ENCODE results near the gene TMPRSS9. TPM values are rescaled to one million over a fixed set of nuclear protein-coding genes. Genes with fewer than 3 reads are reported as not detected.

The TMPRSS9 gene
- total and polyA plus RNA-seq, 2 of the 13 experiments (the other 11 are each of a cell fraction or from before 2014, with no cell fraction given), result 2.5 to 5.2 TPM

DNA sequence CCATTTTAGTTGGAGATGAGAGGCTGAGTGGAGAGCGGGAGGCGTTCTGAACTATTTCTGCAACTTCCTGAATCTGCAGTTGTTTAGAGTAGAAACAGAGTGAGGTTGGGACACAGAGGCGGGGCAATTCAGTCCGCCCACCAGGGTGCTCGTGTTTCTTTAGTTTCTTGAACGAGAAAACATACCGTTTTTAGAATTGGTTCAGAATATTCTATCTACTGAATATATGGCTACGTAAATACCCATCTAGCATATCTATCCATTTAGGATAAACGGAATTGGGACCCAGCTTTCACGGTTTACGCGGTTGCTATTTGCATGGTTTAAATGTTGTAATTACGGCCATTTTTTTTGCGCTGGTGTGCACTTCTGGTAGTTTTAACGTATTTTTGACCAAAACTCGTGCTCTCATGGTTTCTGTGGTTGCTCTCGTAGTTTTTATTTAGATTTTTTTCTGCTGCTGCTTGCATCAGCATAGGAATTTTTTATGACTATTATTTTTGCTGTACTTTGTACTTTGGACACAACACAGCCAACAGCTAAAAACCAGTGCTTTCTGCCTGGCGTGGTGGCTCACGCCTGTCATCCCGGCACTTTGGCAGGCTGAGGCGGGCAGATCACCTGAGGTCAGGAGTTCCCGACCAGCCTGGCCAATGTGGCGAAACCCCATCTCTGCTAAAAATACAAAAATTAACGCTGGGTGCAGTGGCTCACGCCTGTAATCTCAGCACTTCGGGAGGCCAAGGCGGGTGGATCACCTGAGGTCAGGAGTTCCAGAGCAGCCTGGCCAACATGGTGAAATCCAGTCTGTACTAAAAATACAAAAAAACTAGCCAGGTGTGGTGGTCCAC is 34.6 kb downstream of the TMPRSS9 start (continued):
- TF ChIP-seq, protein P1, sequence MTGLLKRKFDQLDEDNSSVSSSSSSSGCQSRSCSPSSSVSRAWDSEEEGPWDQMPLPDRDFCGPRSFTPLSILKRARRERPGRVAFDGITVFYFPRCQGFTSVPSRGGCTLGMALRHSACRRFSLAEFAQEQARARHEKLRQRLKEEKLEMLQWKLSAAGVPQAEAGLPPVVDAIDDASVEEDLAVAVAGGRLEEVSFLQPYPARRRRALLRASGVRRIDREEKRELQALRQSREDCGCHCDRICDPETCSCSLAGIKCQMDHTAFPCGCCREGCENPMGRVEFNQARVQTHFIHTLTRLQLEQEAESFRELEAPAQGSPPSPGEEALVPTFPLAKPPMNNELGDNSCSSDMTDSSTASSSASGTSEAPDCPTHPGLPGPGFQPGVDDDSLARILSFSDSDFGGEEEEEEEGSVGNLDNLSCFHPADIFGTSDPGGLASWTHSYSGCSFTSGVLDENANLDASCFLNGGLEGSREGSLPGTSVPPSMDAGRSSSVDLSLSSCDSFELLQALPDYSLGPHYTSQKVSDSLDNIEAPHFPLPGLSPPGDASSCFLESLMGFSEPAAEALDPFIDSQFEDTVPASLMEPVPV (CRISPR knock-in tag; IDR thresholded peaks at IDR 0.05), result no peak
- TF ChIP-seq TGIF2 (CRISPR knock-in tag; IDR thresholded peaks at IDR 0.05), result no peak; the same call in 1 of the 2 replicates
- TF ChIP-seq, protein P2, sequence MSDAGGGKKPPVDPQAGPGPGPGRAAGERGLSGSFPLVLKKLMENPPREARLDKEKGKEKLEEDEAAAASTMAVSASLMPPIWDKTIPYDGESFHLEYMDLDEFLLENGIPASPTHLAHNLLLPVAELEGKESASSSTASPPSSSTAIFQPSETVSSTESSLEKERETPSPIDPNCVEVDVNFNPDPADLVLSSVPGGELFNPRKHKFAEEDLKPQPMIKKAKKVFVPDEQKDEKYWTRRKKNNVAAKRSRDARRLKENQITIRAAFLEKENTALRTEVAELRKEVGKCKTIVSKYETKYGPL (CRISPR knock-in tag; IDR thresholded peaks at IDR 0.05), result no peak
- 0 out of 2 replicates have a peak, but pooled peaks have one; percentile 39 for TF ChIP-seq TARDBP (CRISPR knock-in tag; IDR thresholded peaks at IDR 0.05)
- TF ChIP-seq ZSCAN30 (CRISPR knock-in tag; IDR thresholded peaks at IDR 0.05), result no peak
- TF ChIP-seq ZNF619 (CRISPR knock-in tag; IDR thresholded peaks at IDR 0.05), result no peak
- TF ChIP-seq ZNF839 (CRISPR knock-in tag; IDR thresholded peaks at IDR 0.05; ENCODE audit: borderline replicate concordance), result no peak
- TF ChIP-seq, protein P3, sequence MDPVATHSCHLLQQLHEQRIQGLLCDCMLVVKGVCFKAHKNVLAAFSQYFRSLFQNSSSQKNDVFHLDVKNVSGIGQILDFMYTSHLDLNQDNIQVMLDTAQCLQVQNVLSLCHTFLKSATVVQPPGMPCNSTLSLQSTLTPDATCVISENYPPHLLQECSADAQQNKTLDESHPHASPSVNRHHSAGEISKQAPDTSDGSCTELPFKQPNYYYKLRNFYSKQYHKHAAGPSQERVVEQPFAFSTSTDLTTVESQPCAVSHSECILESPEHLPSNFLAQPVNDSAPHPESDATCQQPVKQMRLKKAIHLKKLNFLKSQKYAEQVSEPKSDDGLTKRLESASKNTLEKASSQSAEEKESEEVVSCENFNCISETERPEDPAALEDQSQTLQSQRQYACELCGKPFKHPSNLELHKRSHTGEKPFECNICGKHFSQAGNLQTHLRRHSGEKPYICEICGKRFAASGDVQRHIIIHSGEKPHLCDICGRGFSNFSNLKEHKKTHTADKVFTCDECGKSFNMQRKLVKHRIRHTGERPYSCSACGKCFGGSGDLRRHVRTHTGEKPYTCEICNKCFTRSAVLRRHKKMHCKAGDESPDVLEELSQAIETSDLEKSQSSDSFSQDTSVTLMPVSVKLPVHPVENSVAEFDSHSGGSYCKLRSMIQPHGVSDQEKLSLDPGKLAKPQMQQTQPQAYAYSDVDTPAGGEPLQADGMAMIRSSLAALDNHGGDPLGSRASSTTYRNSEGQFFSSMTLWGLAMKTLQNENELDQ (CRISPR knock-in tag; IDR thresholded peaks at IDR 0.05; ENCODE audit: borderline replicate concordance), result no peak
- no peak for TF ChIP-seq CHCHD3 (CRISPR knock-in tag; IDR thresholded peaks at IDR 0.05)
- no peak for TF ChIP-seq ZBTB1 (CRISPR knock-in tag; IDR thresholded peaks at IDR 0.05; ENCODE audit: borderline replicate concordance)
- TF ChIP-seq, protein P4, sequence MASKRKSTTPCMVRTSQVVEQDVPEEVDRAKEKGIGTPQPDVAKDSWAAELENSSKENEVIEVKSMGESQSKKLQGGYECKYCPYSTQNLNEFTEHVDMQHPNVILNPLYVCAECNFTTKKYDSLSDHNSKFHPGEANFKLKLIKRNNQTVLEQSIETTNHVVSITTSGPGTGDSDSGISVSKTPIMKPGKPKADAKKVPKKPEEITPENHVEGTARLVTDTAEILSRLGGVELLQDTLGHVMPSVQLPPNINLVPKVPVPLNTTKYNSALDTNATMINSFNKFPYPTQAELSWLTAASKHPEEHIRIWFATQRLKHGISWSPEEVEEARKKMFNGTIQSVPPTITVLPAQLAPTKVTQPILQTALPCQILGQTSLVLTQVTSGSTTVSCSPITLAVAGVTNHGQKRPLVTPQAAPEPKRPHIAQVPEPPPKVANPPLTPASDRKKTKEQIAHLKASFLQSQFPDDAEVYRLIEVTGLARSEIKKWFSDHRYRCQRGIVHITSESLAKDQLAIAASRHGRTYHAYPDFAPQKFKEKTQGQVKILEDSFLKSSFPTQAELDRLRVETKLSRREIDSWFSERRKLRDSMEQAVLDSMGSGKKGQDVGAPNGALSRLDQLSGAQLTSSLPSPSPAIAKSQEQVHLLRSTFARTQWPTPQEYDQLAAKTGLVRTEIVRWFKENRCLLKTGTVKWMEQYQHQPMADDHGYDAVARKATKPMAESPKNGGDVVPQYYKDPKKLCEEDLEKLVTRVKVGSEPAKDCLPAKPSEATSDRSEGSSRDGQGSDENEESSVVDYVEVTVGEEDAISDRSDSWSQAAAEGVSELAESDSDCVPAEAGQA (IDR thresholded peaks at IDR 0.05; ENCODE audit: low read depth), result 0 out of 2 replicates have a peak, but pooled peaks have one; percentile 15
- TF ChIP-seq, protein P4 (CRISPR knock-in tag; IDR thresholded peaks at IDR 0.05; ENCODE audit: borderline replicate concordance), result no peak
- no peak for TF ChIP-seq HIVEP1 (CRISPR knock-in tag; IDR thresholded peaks at IDR 0.05)
- TF ChIP-seq, protein P5, sequence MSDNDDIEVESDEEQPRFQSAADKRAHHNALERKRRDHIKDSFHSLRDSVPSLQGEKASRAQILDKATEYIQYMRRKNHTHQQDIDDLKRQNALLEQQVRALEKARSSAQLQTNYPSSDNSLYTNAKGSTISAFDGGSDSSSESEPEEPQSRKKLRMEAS (IDR thresholded peaks at IDR 0.05), result peak; percentile 41; the same call in 1 of the 2 replicates
- no peak for TF ChIP-seq NKX3-1 (CRISPR knock-in tag; IDR thresholded peaks at IDR 0.05)
- TF ChIP-seq NR2F1 (CRISPR knock-in tag; IDR thresholded peaks at IDR 0.05), result peak; percentile 41 to 78; a peak in 3 of 4 replicates
- no peak for TF ChIP-seq BRCA1 (CRISPR knock-in tag; IDR thresholded peaks at IDR 0.05)
- TF ChIP-seq ZNF331 (CRISPR knock-in tag; IDR thresholded peaks at IDR 0.05), result peak; percentile 40; the same call in 1 of the 2 replicates
